GM13976 (cell line): ENCODE results near the gene SFXN5.
A peak's percentile ranks its signal among the peaks of the same experiment; 100 is the strongest.

Experiments
- DNase-seq: peaks from one replicate; pipeline ENCODE4 v3.0.0; 2012; ENCODE audit warnings: low spot score
- in situ Hi-C: fragments of 300-500 bp; cut with MboI; formaldehyde crosslinking; loops from one replicate; pipeline ENCODE4 v1.12.0; 2022; ENCODE audit warnings: low sequenced_read_pairs, mixed read lengths, inconsistent platforms; ENCODE audit not compliant: unreplicated experiment
- TF ChIP-seq, protein P1 (sequence below): IDR thresholded peaks from 2 replicates; pipeline ENCODE4 v1.5.1; 2012; ENCODE audit warnings: borderline replicate concordance, mild to moderate bottlenecking; ENCODE audit not compliant: insufficient read depth; ENCODE audit errors: extremely low read depth, missing control alignments, control extremely low read depth

The SFXN5 gene

GRCh38 chr2:72973566-72974435, 97.7 kb downstream of the SFXN5 start:
- in situ Hi-C loops, result no loop called here
- TF ChIP-seq, protein P1, sequence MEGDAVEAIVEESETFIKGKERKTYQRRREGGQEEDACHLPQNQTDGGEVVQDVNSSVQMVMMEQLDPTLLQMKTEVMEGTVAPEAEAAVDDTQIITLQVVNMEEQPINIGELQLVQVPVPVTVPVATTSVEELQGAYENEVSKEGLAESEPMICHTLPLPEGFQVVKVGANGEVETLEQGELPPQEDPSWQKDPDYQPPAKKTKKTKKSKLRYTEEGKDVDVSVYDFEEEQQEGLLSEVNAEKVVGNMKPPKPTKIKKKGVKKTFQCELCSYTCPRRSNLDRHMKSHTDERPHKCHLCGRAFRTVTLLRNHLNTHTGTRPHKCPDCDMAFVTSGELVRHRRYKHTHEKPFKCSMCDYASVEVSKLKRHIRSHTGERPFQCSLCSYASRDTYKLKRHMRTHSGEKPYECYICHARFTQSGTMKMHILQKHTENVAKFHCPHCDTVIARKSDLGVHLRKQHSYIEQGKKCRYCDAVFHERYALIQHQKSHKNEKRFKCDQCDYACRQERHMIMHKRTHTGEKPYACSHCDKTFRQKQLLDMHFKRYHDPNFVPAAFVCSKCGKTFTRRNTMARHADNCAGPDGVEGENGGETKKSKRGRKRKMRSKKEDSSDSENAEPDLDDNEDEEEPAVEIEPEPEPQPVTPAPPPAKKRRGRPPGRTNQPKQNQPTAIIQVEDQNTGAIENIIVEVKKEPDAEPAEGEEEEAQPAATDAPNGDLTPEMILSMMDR, result peak; percentile 91
- DNase-seq, result peak; percentile 86

GRCh38 chr2:72973137-72973535, 98.4 kb downstream of the SFXN5 start:
- DNase-seq, result no peak
- TF ChIP-seq, protein P1, result no peak
- in situ Hi-C loops, result no loop called here

- no peak for DNase-seq
- in situ Hi-C loops, result no loop called here
- TF ChIP-seq, protein P1, result no peak
Observed at GRCh38 chr2:72972352-72973136, 99.0 kb downstream of the SFXN5 start.

- in situ Hi-C loops, result no loop called here
Observed at GRCh38 chr2:72971036-72971435, 100.5 kb downstream of the SFXN5 start.

GRCh38 chr2:72969706-72970105, 101.8 kb downstream of the SFXN5 start:
- in situ Hi-C loops, result no loop called here
- TF ChIP-seq, protein P1, result no peak

More at GRCh38 chr2:72971036-72971435, 100.5 kb downstream of the SFXN5 start:
- TF ChIP-seq, protein P1, result no peak
- DNase-seq, result no peak

GRCh38 chr2:72968286-72968685, 103.2 kb downstream of the SFXN5 start:
- TF ChIP-seq, protein P1, result no peak
- DNase-seq, result no peak
- in situ Hi-C loops, result no loop called here

More at GRCh38 chr2:72969706-72970105, 101.8 kb downstream of the SFXN5 start:
- DNase-seq, result no peak
